ENCODE measurements around the gene APLN.

DNA sequence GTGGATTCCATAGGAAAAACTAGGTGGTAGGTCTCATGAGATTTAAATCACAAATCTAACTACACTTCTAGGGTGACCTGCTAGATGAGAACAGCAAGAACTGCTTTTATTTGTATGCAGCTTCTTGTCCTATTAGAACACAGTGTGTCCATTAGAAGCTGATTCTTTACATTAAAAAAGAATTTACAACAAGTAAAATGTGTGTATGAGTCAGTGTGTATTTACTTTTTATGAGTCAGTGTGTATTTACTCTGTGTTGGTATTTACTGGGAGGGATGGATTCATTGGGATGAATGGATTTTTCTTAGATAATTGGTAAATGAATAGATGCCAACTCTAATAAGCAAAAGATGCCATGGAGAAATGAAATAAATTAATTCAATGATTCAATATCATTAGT, 43.4 kb upstream of the APLN start:
- TF ChIP-seq, protein P1, sequence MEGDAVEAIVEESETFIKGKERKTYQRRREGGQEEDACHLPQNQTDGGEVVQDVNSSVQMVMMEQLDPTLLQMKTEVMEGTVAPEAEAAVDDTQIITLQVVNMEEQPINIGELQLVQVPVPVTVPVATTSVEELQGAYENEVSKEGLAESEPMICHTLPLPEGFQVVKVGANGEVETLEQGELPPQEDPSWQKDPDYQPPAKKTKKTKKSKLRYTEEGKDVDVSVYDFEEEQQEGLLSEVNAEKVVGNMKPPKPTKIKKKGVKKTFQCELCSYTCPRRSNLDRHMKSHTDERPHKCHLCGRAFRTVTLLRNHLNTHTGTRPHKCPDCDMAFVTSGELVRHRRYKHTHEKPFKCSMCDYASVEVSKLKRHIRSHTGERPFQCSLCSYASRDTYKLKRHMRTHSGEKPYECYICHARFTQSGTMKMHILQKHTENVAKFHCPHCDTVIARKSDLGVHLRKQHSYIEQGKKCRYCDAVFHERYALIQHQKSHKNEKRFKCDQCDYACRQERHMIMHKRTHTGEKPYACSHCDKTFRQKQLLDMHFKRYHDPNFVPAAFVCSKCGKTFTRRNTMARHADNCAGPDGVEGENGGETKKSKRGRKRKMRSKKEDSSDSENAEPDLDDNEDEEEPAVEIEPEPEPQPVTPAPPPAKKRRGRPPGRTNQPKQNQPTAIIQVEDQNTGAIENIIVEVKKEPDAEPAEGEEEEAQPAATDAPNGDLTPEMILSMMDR (IDR thresholded peaks at IDR 0.05) = no peak
- no peak for TF ChIP-seq POLR2A (IDR thresholded peaks at IDR 0.05)

Measured in testis (tissue), 2 donors.